Esophagus muscularis mucosa (tissue), 3 donors: Measurements from ENCODE around the gene H2AZ2.

Experiments used
- POLR2A ChIP-seq: fragments of 450-650 bp; IDR thresholded peaks from one replicate; pipeline ENCODE4 v1.6.1; 2017; ENCODE audit warnings: antibody characterized with exemption, moderate library complexity, mild to moderate bottlenecking, low read depth
- TF ChIP-seq, protein P1 (sequence below), 3 experiments: fragments of 200-600 bp in 2 of 3; fragments of 450-650 bp in 1 of 3; sonication (generic) in 2 of 3; IDR thresholded peaks; one replicate each; pipeline ENCODE4 v1.5.1; 2017 to 2019; ENCODE audit warnings: antibody characterized with exemption in 3 of 3, mild to moderate bottlenecking in 2 of 3, moderate library complexity in 1 of 3

DNA sequence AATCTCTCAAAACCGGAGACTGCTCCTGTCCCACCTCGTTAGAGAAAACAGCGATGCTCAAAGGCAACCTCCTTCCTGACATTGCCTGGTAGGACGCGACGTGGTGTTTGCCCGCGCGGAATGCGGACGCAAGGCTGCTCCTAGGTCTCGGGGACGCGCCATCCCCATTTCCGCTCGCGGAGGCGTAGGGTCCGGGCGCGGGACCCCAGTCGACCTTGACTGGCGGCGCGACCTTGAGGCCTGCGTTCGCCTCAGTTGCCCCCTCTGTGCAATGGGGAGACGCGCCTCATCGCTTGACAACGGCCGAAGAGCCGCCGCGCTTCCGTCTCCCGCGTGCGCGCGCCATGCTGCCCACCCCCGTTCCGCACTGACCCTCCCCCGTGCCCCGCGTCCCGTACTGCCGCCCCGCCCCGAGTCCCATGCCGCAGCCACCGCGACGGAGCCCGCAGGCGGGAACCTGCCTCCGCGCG is 51.8 kb downstream of the H2AZ2 start:
- TF ChIP-seq, protein P1, sequence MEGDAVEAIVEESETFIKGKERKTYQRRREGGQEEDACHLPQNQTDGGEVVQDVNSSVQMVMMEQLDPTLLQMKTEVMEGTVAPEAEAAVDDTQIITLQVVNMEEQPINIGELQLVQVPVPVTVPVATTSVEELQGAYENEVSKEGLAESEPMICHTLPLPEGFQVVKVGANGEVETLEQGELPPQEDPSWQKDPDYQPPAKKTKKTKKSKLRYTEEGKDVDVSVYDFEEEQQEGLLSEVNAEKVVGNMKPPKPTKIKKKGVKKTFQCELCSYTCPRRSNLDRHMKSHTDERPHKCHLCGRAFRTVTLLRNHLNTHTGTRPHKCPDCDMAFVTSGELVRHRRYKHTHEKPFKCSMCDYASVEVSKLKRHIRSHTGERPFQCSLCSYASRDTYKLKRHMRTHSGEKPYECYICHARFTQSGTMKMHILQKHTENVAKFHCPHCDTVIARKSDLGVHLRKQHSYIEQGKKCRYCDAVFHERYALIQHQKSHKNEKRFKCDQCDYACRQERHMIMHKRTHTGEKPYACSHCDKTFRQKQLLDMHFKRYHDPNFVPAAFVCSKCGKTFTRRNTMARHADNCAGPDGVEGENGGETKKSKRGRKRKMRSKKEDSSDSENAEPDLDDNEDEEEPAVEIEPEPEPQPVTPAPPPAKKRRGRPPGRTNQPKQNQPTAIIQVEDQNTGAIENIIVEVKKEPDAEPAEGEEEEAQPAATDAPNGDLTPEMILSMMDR (IDR thresholded peaks at IDR 0.05), result no peak
- TF ChIP-seq POLR2A, result peak; percentile 20
